ENCODE measurements around the gene DMRT1. TPM values are rescaled to one million over a fixed set of nuclear protein-coding genes. Genes with fewer than 3 reads are reported as not detected.

Gene DMRT1
- total and polyA plus RNA-seq, 3 experiments from 2014 or later = not detected

DNA sequence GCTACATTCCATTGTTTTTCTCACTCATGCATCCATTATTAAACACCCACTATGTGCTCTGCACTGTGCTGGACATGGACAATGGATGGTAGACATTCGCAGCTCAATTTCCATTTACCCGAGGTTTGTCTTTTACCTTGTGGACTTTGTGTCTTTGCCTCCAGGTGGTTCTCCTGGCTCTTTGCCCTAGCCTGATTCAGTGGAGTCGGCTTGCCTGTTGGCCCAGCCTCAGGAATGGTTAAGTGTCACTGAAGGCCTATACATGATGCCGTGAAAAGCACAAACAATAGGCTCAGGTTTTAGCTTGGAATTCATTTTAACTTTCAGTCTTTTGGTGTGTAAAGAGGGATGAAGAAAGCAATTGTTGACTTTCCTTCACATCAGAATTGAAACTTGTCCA lies 118.4 kb downstream of the DMRT1 start:
- CTCF ChIA-PET = no interaction called here
- POLR2A ChIA-PET = no interaction called here
- no peak overlapping the region for H3K4me3 ChIP-seq (ENCODE audit: low read length)

GRCh38 chr9:962023-962422 lies 120.5 kb downstream of the DMRT1 start:
- ChIA-PET POLR2A (no interaction called here), CTCF (no interaction called here)
- Mint-ChIP-seq H3K9me3 (peaks cover 0 to 10% (median 0%) of the 10 kb centered on the region in 5 donors), H3K4me1 (no peaks in the 10 kb centered on the region), H3K36me3 (no peaks in the 10 kb centered on the region), H3K4me3 (no peak overlapping the region), H3K27me3 (peaks cover 29 to 63% of the 10 kb centered on the region in 2 donors), H3K27ac (peak overlapping the region in 1 of 8 donors; percentile 38)
- Histone ChIP-seq H3K9me3 (ENCODE audit: low read length) (no peaks in the 10 kb centered on the region), H3K27me3 (ENCODE audit: insufficient read depth, low read length, poor library complexity, severe bottlenecking) (peaks cover 4% of the 10 kb centered on the region), H3K36me3 (ENCODE audit: insufficient read depth, low read length) (no peaks in the 10 kb centered on the region), H3K4me3 (ENCODE audit: low read length) (no peak overlapping the region), H3K27ac (ENCODE audit: low read depth, low read length) (no peak overlapping the region), H3K4me1 (ENCODE audit: insufficient read depth, low read length) (no peaks in the 10 kb centered on the region)
- no peak for DNase-seq

More for the DNA sequence above, 118.4 kb downstream of the DMRT1 start:
- Mint-ChIP-seq H3K27me3 (peaks cover 15 to 44% of the 10 kb centered on the region in 2 donors), H3K4me1 (no peaks in the 10 kb centered on the region), H3K27ac (no peak overlapping the region), H3K9me3 (peaks cover 0 to 10% (median 0%) of the 10 kb centered on the region in 5 donors), H3K36me3 (no peaks in the 10 kb centered on the region), H3K4me3 (no peak overlapping the region)
- Histone ChIP-seq H3K27ac (ENCODE audit: low read depth, low read length) (no peak overlapping the region), H3K36me3 (ENCODE audit: insufficient read depth, low read length) (no peaks in the 10 kb centered on the region), H3K27me3 (ENCODE audit: insufficient read depth, low read length, poor library complexity, severe bottlenecking) (no peaks in the 10 kb centered on the region), H3K4me1 (ENCODE audit: insufficient read depth, low read length) (no peaks in the 10 kb centered on the region), H3K9me3 (ENCODE audit: low read length) (no peaks in the 10 kb centered on the region)
- no peak for DNase-seq

- Mint-ChIP-seq H3K36me3 (no peaks in the 10 kb centered on the region), H3K27me3 (peaks cover 56 to 91% of the 10 kb centered on the region in 2 donors), H3K4me1 (peaks cover 8 to 14% (median 10%) of the 10 kb centered on the region in 3 donors), H3K4me3 (no peak overlapping the region), H3K27ac (no peak overlapping the region), H3K9me3 (peaks cover 0 to 9% (median 2%) of the 10 kb centered on the region in 5 donors)
- peaks cover 29% of the 10 kb centered on the region for H3K27me3 ChIP-seq (ENCODE audit: insufficient read depth, low read length, poor library complexity, severe bottlenecking)
- ChIA-PET CTCF (no interaction called here), POLR2A (no interaction called here)
- no peaks in the 10 kb centered on the region for H3K9me3 ChIP-seq (ENCODE audit: low read length)
- H3K36me3 ChIP-seq (ENCODE audit: insufficient read depth, low read length) = no peaks in the 10 kb centered on the region
- H3K4me3 ChIP-seq (ENCODE audit: low read length) = no peak overlapping the region
- no peaks in the 10 kb centered on the region for H3K4me1 ChIP-seq (ENCODE audit: insufficient read depth, low read length)
- H3K27ac ChIP-seq (ENCODE audit: low read depth, low read length) = no peak overlapping the region
- DNase-seq = no peak
These were observed 124.0 kb downstream of the DMRT1 start for GRCh38 chr9:965497-965896.

DNA sequence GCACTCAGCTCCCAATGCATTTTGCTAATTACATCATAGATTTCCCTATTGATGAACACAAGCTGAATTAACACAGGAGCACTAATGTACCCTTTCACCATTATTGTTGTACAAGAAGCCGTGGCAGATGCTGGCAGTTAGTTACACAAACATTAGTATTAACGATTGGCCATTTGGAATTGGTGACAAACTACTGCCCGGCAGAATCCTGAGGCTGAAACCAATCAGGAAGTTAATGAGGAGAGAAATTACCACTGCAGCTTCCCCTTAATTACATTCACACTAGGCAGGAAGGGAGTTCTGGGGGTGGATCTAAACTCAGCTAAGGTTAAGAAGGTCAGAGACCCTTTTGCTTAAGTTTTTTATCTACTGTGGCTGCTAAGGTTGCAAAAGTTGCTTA lies 125.4 kb downstream of the DMRT1 start:
- no peaks in the 10 kb centered on the region for H3K4me1 ChIP-seq (ENCODE audit: insufficient read depth, low read length)
- H3K4me1 Mint-ChIP-seq = peaks cover 8 to 14% (median 10%) of the 10 kb centered on the region in 3 donors
- POLR2A ChIA-PET = no interaction called here

DNA sequence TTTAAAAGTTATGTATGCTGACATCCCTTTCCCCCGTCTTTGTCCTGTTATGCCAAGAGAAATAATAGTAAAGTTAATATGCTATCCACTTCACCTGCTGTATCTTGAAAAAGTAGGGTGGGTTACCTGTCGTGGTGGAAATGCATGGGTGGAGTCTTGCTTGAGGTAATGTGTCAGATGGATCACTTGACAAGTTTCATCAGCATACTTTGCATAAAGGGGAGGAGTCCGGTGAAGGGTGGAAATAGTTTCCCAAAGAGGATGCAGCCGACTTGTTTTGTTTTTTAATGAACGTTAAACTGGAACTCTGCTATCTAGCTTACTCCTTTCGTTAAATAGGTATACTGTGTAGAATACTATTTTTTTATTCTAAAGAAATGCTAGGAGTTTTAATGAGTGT lies 125.9 kb downstream of the DMRT1 start:
- Histone ChIP-seq H3K4me1 (ENCODE audit: insufficient read depth, low read length) (peaks cover 4% of the 10 kb centered on the region), H3K36me3 (ENCODE audit: insufficient read depth, low read length) (no peaks in the 10 kb centered on the region), H3K27ac (ENCODE audit: low read depth, low read length) (no peak overlapping the region), H3K9me3 (ENCODE audit: low read length) (no peaks in the 10 kb centered on the region), H3K27me3 (ENCODE audit: insufficient read depth, low read length, poor library complexity, severe bottlenecking) (peaks cover 40% of the 10 kb centered on the region), H3K4me3 (ENCODE audit: low read length) (no peak overlapping the region)
- Mint-ChIP-seq H3K9me3 (peaks cover 0 to 7% (median 2%) of the 10 kb centered on the region in 5 donors), H3K27me3 (peaks cover 59 to 81% of the 10 kb centered on the region in 2 donors), H3K27ac (no peak overlapping the region), H3K4me1 (peaks cover 8 to 14% (median 13%) of the 10 kb centered on the region in 3 donors), H3K4me3 (no peak overlapping the region), H3K36me3 (no peaks in the 10 kb centered on the region)
- POLR2A ChIA-PET = no interaction called here
- DNase-seq = no peak
- CTCF ChIA-PET = no interaction called here

More for the DNA sequence above, 125.4 kb downstream of the DMRT1 start:
- Histone ChIP-seq H3K9me3 (ENCODE audit: low read length) (no peaks in the 10 kb centered on the region), H3K27me3 (ENCODE audit: insufficient read depth, low read length, poor library complexity, severe bottlenecking) (peaks cover 37% of the 10 kb centered on the region), H3K27ac (ENCODE audit: low read depth, low read length) (no peak overlapping the region), H3K4me3 (ENCODE audit: low read length) (no peak overlapping the region), H3K36me3 (ENCODE audit: insufficient read depth, low read length) (no peaks in the 10 kb centered on the region)
- H3K36me3 Mint-ChIP-seq = no peaks in the 10 kb centered on the region
- H3K4me3 Mint-ChIP-seq = no peak overlapping the region
- H3K9me3 Mint-ChIP-seq = peaks cover 0 to 9% (median 2%) of the 10 kb centered on the region in 5 donors
- H3K27me3 Mint-ChIP-seq = peaks cover 59 to 83% of the 10 kb centered on the region in 2 donors
- DNase-seq = no peak
- CTCF ChIA-PET = no interaction called here
- H3K27ac Mint-ChIP-seq = no peak overlapping the region

DNA sequence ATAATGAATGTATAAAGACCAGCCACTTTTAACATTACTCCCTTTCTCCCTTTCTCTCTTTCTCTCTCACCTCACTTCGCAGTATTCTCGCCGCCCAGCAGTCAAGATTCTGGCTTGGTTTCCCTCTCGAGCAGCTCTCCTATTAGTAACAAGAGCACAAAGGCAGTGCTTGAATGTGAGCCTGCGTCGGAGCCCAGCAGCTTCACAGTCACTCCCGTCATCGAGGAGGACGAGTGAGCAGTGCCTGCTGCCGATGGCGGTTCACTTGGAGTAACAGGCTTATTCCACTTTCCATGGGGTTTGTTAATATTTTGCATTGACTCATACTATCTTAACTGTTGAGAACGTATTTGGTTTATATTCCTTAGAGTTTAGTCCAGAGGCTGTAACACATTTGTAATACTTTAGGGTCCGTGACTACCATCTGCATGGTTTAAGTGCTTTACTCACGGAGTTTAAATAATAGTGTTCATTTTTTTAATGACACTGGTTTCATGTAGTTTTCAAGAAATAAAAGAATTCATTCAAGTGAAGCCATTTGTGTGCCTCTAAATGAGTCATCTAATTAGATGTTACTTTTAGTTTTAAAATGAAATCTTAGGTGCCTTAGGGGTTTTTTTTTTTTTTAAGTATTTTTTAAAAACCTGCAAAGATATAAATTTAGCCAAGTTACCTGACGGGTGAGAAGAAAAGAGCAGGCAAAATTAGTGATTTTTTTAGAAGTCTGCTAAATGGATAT lies 126.6 kb downstream of the DMRT1 start:
- Histone ChIP-seq H3K36me3 (ENCODE audit: insufficient read depth, low read length) (no peaks in the 10 kb centered on the region), H3K27ac (ENCODE audit: low read depth, low read length) (no peak overlapping the region), H3K4me1 (ENCODE audit: insufficient read depth, low read length) (peaks cover 4% of the 10 kb centered on the region), H3K4me3 (ENCODE audit: low read length) (no peak overlapping the region), H3K9me3 (ENCODE audit: low read length) (no peaks in the 10 kb centered on the region), H3K27me3 (ENCODE audit: insufficient read depth, low read length, poor library complexity, severe bottlenecking) (peaks cover 46% of the 10 kb centered on the region)
- Mint-ChIP-seq H3K36me3 (no peaks in the 10 kb centered on the region), H3K9me3 (peaks cover 0 to 7% (median 2%) of the 10 kb centered on the region in 5 donors), H3K27me3 (peaks cover 65 to 78% of the 10 kb centered on the region in 2 donors), H3K4me3 (no peak overlapping the region), H3K4me1 (peaks cover 8 to 14% (median 13%) of the 10 kb centered on the region in 3 donors), H3K27ac (peak overlapping the region in 1 of 8 donors; percentile 8)
- CTCF ChIA-PET = no interaction called here
- POLR2A ChIA-PET = no interaction called here
- no peak for DNase-seq

DNA sequence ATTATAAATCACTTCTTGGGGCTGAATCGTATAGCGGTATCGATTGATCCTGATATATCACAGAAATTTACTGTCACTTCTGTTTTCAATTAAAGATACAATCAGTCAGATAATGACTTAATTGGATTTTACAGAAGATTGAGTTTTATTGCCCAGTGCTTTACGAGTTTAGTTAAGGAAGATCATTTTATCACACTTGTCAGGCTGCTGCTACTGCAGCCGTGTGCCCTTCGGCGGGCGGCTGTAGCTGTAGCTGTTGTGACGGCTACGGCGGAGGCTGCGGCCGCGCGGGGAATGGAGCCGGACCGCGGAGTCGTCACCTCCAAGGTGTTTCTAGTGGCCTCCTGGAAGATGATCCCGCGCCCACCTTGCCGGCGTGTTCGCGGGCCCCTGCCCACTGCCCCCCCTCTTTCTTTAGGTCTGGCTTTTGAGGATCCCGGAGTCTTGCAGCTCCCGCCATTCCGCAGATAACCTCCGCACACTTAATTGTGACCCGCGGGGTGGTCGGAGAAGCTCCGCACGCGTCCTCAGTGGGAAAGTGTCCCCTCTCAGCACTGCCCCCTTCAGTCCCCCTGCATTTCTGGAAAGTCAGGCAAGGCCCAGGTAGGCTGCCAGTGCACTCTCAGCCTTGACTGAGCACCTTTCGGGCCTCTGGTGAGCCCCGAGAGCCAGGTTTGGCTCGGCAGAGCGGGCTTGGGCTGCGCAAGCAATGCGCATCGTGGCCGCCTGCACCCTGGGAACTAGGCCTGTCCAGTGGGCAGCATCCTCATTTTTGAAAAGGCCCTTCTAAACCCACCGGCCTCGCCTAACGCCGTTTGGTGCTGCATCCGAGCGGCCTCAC lies 128.0 kb downstream of the DMRT1 start:
- no peak for DNase-seq
- Histone ChIP-seq H3K27me3 (ENCODE audit: insufficient read depth, low read length, poor library complexity, severe bottlenecking) (peaks cover 58% of the 10 kb centered on the region), H3K4me3 (ENCODE audit: low read length) (no peak overlapping the region), H3K27ac (ENCODE audit: low read depth, low read length) (no peak overlapping the region), H3K9me3 (ENCODE audit: low read length) (no peaks in the 10 kb centered on the region), H3K4me1 (ENCODE audit: insufficient read depth, low read length) (peaks cover 4% of the 10 kb centered on the region), H3K36me3 (ENCODE audit: insufficient read depth, low read length) (no peaks in the 10 kb centered on the region)
- H3K36me3 Mint-ChIP-seq = no peaks in the 10 kb centered on the region
- no peak overlapping the region for H3K27ac Mint-ChIP-seq
- ChIA-PET CTCF (no interaction called here), POLR2A (no interaction called here)
- H3K4me1 Mint-ChIP-seq = peaks cover 19 to 26% (median 24%) of the 10 kb centered on the region in 3 donors
- no peak overlapping the region for H3K4me3 Mint-ChIP-seq
- H3K27me3 Mint-ChIP-seq = peaks cover 74 to 80% of the 10 kb centered on the region in 2 donors
- peaks cover 0 to 8% (median 2%) of the 10 kb centered on the region in 5 donors for H3K9me3 Mint-ChIP-seq

All from CD8-positive, alpha-beta memory T cell (primary cell).